KBM-7 (cell line): ENCODE data around the gene HADH.
"Not testable (repeated sequence)": the region's sequence is repeated elsewhere in the genome, so short reads cannot be mapped to it uniquely, and the experiment has no call there.

ENCODE experiments used
- DNase-seq: peaks from one replicate; pipeline ENCODE4 v3.0.0-alpha.2; 2015
- in situ Hi-C: fragments of 300-500 bp; cut with MboI; formaldehyde crosslinking; loops from 2 replicates; pipeline ENCODE4 v1.14.3; 2020; ENCODE audit warnings: low sequenced_read_pairs, low pct_unique_long_range_greater_than_20kb, mixed read lengths

HADH gene

GRCh38 chr4:107989537-107990386, at the start of gene HADH:
TSS of gene HADH (plus strand) at chr4:107989889. CDS start at chr4:107989933, 44 bp downstream.
- in situ Hi-C loops: no loop called here
- peak; percentile 94 for DNase-seq

GRCh38 chr4:107945809-107946208, 43.9 kb upstream of the HADH start:
- in situ Hi-C loops: no loop called here
- no peak for DNase-seq

DNA sequence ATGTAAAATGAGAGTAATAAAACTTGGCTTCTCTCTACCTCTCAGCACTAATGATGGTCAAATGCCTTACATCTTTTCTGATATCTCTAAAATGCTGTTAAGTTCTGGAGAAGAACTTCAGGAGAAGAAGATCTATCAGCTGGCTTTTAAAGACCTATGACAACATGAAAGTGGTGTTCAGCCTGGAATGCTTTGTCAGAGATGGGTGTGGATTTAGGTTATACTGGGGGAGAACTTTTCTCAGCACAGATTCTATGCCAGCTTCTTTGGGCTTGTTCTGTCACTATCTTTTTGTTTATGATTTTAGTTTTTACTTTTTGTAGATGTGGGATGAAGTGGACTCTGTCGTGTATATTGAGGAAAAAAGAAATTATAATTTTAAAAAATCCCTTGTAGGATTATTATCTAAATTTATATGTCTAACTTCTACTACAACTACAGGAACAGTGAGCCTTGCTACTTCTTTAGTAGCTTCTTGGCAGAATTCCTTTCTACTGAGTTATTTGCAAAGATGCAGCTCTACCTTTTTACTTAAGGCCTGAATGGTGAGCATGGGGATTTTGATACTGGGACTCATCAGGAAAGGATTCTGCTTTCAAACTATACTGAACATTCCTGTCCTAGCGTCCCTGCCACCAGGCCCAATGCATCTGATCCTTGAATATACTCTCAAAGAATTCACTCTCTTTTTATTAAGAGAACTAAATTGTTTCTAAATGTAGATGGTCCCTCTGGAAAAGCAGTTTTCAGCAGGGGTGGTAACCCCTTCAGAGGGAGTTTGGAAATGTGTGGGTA, 38.7 kb upstream of the HADH start:
- no peak for DNase-seq
- in situ Hi-C loops: no loop called here

DNA sequence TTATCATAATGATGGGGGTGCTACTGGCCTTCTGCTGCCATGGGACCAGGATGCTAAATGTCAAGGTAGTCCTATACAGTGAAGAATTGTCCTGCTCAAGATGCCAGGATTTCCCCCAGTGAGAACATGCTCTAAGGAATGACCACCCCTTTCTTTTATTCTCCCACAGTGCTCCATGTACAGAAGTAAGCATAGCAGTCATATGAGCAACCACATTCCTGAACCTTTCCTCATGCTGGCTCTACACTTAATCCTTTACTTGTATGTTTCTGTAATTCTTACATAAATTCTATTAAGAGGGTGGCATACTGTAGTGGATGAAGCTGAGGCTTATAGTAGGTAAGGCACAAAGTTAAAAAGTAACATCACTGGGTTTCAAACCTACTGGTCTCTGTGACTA, 38.1 kb upstream of the HADH start:
- in situ Hi-C loops: no loop called here
- DNase-seq: no peak

GRCh38 chr4:107956011-107956410, 33.7 kb upstream of the HADH start:
- in situ Hi-C loops: no loop called here
- no peak for DNase-seq

- in situ Hi-C loops: no loop called here
- no peak for DNase-seq
Measured at GRCh38 chr4:107966903-107967302, 22.8 kb upstream of the HADH start.

GRCh38 chr4:107967519-107967918, 22.2 kb upstream of the HADH start:
- in situ Hi-C loops, DNase-seq: not testable (repeated sequence)

GRCh38 chr4:107967921-107968320, 21.8 kb upstream of the HADH start:
- in situ Hi-C loops, DNase-seq: not testable (repeated sequence)

DNA sequence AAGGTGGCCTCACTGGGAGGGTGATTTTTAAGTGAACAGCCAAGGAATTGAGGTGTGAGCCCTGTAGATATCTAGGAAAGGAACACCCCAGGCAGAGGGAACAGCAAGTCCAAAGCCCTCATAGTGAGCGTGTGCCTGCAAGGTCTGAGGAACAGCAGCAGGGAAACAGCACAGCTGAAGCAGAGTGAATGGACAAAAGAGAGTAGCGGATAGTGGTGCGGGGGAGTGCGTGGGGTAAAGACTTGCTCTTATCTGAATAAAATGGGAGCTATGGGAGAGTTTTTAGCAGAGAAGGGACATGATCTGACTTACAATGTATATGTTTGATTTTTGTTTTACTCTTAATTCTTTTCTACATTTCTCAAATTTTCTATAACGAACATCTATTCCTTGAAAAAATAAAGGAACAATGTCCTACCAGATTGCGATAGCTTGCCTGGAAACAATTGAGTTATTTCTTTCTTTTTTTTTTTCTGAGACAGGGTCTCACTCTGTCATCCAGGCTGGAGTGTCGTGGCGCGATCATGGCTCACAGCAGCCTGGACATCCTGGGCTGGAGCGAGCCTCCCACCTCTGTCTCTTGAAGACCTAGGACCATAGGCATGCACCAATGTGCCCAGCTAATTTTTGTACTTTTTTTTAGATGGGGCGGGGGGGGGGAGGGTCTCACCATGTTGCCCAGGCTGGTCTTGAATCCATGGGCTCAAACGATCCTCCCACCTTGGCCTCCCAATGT, 19.5 kb upstream of the HADH start:
- in situ Hi-C loops: no loop called here
- no peak for DNase-seq

DNA sequence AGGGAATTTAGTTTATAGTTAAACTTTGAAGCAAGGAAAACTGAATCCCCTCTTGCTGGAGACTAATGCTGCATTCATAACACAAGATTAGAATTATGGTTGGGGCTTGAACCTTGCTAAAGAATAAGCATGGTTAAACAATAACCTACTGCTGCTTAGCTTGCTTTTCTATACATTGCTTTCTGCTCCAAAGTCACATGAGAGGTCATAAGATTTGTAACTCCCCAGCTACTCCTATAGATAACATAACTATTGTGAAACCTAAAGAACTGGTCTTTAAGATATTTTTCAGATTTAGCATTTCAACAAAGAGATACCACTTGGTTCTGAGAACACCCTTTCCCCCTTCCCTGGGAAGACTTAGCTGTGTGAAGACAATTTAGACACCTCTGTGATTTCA, 17.1 kb upstream of the HADH start:
- DNase-seq: no peak
- in situ Hi-C loops: no loop called here

DNA sequence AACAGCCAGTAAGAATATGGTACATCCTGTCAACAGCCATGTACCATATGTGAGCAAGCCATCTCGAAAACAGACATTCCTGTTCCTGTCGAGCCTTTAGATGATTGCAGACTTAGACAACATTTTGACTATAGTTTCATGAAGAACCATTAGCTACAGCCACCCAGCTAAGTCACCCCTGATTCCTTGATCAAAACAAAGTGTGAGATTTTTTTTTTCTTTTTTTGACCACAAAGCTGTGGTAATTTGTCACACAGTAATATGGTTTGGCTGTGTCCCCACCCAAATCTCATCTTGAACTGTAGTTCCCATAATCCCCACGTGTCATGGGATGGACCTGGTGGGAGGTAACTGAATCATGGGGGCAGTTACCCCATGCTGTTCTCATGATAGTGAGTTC, 15.2 kb upstream of the HADH start:
- DNase-seq: no peak
- in situ Hi-C loops: no loop called here

GRCh38 chr4:107977482-107977881, 12.2 kb upstream of the HADH start:
- in situ Hi-C loops: no loop called here
- no peak for DNase-seq

DNA sequence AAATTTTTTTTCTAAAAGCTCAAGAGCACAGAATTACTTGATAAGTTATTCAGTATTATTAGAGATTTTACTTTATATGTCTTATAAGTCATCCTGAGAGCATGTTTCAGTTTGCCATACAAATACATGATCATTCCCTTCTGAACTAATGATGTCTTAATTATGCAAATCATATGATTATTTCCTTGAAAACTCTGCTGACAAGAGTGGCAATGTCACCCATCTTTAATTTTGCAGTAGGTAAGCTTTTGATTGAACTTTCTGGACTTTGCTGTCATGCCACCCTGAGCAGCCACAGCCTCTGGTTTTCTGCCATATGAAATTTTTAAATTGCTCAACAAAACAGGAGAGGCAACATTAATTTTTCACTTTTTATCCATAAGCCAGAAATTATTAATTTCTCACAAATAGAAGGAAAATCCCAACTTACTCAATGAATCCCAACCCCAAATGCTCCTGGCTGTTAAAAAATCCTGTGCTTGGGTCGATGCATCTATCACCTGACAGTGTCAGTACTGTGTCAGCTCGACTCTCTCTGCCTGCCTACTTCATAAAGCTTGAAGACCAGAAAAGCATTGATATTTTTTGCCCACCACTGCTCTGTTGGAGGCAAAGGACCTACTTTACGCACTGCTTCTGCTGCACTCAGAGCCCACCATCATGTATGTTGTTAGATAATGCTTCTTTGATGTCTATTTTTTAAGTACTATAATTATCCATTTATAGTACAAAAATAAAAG, 11.6 kb upstream of the HADH start:
- in situ Hi-C loops: no loop called here
- no peak for DNase-seq

GRCh38 chr4:107978716-107979451, 10.8 kb upstream of the HADH start:
- in situ Hi-C loops: no loop called here
- DNase-seq: no peak

DNA sequence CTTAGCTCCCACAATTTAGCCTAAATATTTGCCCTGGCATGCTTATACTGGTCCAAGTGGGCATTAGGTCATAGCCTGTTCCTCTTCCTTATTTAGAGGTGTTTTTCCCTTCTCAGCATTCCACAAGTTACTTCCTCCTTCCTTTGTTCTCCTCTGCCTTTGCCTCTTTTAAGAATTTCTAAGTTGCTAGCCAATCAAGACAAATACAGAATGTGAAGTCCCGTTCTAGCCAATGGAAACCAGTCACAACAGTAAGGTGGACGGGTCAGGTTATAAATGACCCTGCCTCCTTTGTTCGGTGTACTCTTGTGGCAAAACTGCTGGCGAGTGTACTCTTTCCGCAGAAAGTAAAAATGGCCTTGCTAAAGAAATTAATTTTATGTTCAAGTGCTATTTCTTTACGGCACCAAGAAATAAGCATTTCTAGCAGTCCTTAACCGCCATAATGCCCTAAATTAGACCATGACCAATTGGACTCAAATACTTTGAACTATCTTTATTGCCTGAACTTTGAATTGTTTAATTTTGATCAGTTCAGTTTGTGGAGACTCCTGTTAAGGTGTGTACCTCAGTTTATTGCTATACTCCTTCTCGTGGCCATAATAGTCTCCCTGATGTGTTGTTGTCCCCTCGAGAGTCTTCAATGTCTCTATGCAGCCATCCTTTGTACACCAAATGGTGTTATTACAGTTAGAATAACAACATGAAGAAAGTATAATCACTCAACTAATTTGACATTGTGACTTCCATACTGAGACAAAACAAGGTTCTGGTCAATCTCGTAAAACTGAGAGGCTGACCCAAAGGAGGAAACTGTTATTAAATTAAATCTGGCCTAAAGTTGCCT, 1.6 kb upstream of the HADH start:
- in situ Hi-C loops: no loop called here

GRCh38 chr4:107988763-107989035, 990 bp upstream of the HADH start:
- in situ Hi-C loops: no loop called here
- no peak for DNase-seq

More for the DNA sequence above, 1.6 kb upstream of the HADH start:
- DNase-seq: peak; percentile 58

- DNase-seq: no peak
- in situ Hi-C loops: no loop called here
Measured at GRCh38 chr4:107989162-107989536, 540 bp upstream of the HADH start.
